Measurements from ENCODE around the gene RRP8. TPM values are rescaled to one million over a fixed set of nuclear protein-coding genes. Genes with fewer than 3 reads are reported as not detected.

Gene RRP8
- total and polyA plus RNA-seq, 9 of the 15 experiments (the other 6 are each of a cell fraction or from before 2014, with no cell fraction given), result 5.7 to 47.3 (median 32.6) TPM

- H2AFZ ChIP-seq (ENCODE audit: low read depth, low read length), result peak overlapping the region; percentile 10; the same call in 1 of the 2 replicates
- ATAC-seq (peak; percentile 79), FAIRE-seq (peak; percentile 57), DNase-seq (ENCODE audit: extremely low read depth in 1 of 4, low spot score in 3 of 4) (peak in 2 of 4 experiments; percentile 51 to 54)
- no peaks in the 10 kb centered on the region for H4K20me1 ChIP-seq (replicated peaks; ENCODE audit: control insufficient read depth, insufficient read depth, low read length)
- H3K4me1 ChIP-seq (replicated peaks in 1 of 2; ENCODE audit: control insufficient read depth in 2 of 2, insufficient read depth in 2 of 2, low read length in 2 of 2), result peaks cover 30 to 38% of the 10 kb centered on the region in 2 experiments
- no peak overlapping the region for H3K4me2 ChIP-seq (ENCODE audit: insufficient read depth, low read length)
- H3K4me3 ChIP-seq, result no peak overlapping the region
- H3K27ac ChIP-seq (ENCODE audit: extremely low read depth, low read depth, low read length), result no peak overlapping the region
- no peaks in the 10 kb centered on the region for H3K9me3 ChIP-seq (replicated peaks; ENCODE audit: control insufficient read depth, insufficient read depth, low read depth, low read length)
- H3K36me3 ChIP-seq (ENCODE audit: control insufficient read depth, insufficient read depth, low read length), result no peaks in the 10 kb centered on the region
- WGBS (ENCODE audit: insufficient coverage, low coverage, missing lambda C conversion rate), result 32% methylated on average over 4 of the region's 4 CpGs
- BruUV-seq (replicated peaks), result no TSS peak
- no peaks in the 10 kb centered on the region for H3K79me2 ChIP-seq (ENCODE audit: control insufficient read depth, insufficient read depth, low read length)
- CTCF ChIA-PET (ENCODE audit: low intra/inter-chr PET ratio), result no interaction called here
- in situ Hi-C loops (cut with MboI), result no loop called here
- intact Hi-C loops (cut with micrococcal nuclease), result loop anchor here (1.0 to 10.0 kb wide), 4 partner anchors 20 to 264 kb away; partner anchors contain the start of gene TPP1
- POLR2A ChIA-PET, result interaction anchor here (0.7 to 2.9 kb wide), 2 partner anchors 10 to 73 kb away, joined by 3 to 12 read pairs; no protein-coding TSS in a partner anchor
- no peaks in the 10 kb centered on the region for H3K9me1 ChIP-seq (ENCODE audit: control insufficient read depth, insufficient read depth, low read length)
- H3K27me3 ChIP-seq (ENCODE audit: control insufficient read depth in 2 of 2, insufficient read depth in 2 of 2, low read length in 2 of 2), result no peaks in the 10 kb centered on the region
- H3K9ac ChIP-seq (ENCODE audit: insufficient read depth in 1 of 2, low read depth in 2 of 2, low read length in 2 of 2), result no peak overlapping the region
- no peak for TF ChIP-seq POLR3G (IDR thresholded peaks at IDR 0.05; ENCODE audit: extremely low read depth, insufficient read length, insufficient replicate concordance)
- no peak for TF ChIP-seq CHD2 (IDR thresholded peaks at IDR 0.05; ENCODE audit: low read depth, low read length)
- no peak for TF ChIP-seq BRCA1 (IDR thresholded peaks at IDR 0.05)
- TF ChIP-seq BRCA1 (CRISPR knock-in tag; IDR thresholded peaks at IDR 0.05), result no peak
- TF ChIP-seq HMGN3 (IDR thresholded peaks at IDR 0.05; ENCODE audit: borderline replicate concordance, extremely low read depth, insufficient read length, low read depth, low read length), result no peak
- TF ChIP-seq KLF1 (tag; IDR thresholded peaks at IDR 0.05), result no peak
- TF ChIP-seq ATF7 (IDR thresholded peaks at IDR 0.05), result no peak
- TF ChIP-seq ZSCAN29 (IDR thresholded peaks at IDR 0.05), result no peak
- no peak for TF ChIP-seq NONO (IDR thresholded peaks at IDR 0.05; ENCODE audit: low read depth in 2 of 2, low read length in 1 of 2)
- TF ChIP-seq DEAF1 (CRISPR knock-in tag; IDR thresholded peaks at IDR 0.05), result 0 out of 2 replicates have a peak, but pooled peaks have one; percentile 10
- TF ChIP-seq ZNF644 (tag; IDR thresholded peaks at IDR 0.05; ENCODE audit: low read depth), result no peak
- TF ChIP-seq CTCF (IDR thresholded peaks at IDR 0.05 in 2 of 3, conservative IDR thresholded peaks at IDR 0.05 in 1 of 3; ENCODE audit: insufficient read depth in 2 of 3, low read depth in 1 of 3, low read length in 3 of 3), result peak; percentile 34 to 58 (median 46); a peak in 3 of 6 replicates
- TF ChIP-seq SMC3 (conservative IDR thresholded peaks at IDR 0.05; ENCODE audit: insufficient read depth, low read depth, low read length), result peak; percentile 53
- no peak for TF ChIP-seq CBX5 (IDR thresholded peaks at IDR 0.05; ENCODE audit: borderline replicate concordance, low read depth)
- TF ChIP-seq TFE3 (CRISPR knock-in tag; IDR thresholded peaks at IDR 0.05), result no peak
Observed at GRCh38 chr11:6638429-6638828, 35.0 kb upstream of the RRP8 start.

All from K562 (cell line).